ENCODE measurements around the gene WLS. TPM values are rescaled to one million over a fixed set of nuclear protein-coding genes. Genes with fewer than 3 reads are reported as not detected.

WLS gene
- total RNA-seq, 1 donor from 2014 or later = not detected

DNA sequence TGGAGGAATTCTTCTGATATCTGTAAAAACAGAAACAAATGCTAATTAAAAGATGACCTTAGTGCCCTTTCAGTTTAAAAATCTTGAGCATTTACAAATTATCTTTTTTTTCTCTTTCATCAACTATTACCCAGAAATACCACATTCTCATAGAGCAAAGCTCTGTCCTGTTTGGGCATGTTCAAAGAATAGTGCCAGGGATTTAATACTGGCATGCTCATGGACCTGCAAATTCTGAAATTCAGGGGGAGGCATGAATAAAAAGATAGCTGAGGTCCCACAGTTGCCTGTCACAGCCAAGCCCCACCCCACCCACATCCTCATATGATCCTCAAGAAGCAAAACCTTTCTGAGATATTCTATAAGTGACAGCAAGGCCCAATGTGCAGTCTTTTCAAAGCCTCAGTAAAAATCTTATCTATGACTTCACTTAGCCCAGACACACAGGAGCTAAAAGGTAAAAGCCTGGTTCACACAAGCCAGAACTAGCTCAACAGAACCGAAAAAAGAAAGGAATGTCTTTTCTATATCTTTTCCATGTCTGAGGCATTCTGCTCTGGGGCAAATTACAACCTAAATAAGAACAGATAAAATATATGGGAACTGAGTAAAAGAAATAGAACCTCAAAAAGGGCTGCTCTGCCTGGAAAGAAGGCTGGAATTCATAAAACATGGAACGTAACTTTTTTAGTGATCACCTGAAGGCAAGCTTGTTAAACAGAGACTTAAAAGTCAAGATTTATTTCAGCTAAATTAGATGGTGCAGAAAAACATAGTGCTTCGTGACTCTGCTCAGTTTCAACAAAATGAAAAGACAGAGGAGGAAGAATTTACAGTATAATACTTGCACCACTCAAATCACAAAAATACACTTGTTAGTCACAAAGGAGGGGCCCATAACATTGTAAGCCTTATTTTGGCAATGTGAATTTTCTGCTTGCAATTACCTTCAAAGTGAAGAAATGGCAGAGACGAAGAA is 11.0 kb downstream of the WLS start:
- Mint-ChIP-seq H3K27ac (no peak overlapping the region), H3K36me3 (ENCODE audit: low read depth) (no peaks in the 10 kb centered on the region), H3K27me3 (ENCODE audit: low read depth) (peaks cover 7% of the 10 kb centered on the region), H3K4me3 (ENCODE audit: low read depth) (no peak overlapping the region), H3K9me3 (no peaks in the 10 kb centered on the region), H3K4me1 (ENCODE audit: low read depth) (peaks cover 4% of the 10 kb centered on the region)
- DNase-seq (ENCODE audit: low spot score) = no peak
- intact Hi-C loops (cut with micrococcal nuclease) = no loop called here

DNA sequence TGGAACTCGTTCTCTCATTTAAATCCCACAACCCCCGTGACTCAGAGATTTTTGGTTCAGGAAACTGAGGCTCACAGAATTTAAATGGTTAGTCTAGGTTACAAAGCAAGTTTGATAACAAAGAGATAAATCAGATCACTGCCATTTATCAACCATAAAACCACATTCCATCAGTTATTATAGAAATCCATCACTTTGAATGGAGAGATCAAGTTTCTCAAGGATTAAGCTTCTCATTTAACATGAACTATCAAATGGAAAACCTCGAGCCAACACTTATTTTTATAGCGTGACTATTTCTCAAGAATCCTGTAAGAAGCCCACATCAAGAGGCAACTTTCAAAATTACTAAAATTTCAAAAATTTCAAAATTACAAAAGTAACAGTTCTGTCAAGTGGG is 11.9 kb downstream of the WLS start:
- Mint-ChIP-seq H3K27me3 (ENCODE audit: low read depth) (peaks cover 2% of the 10 kb centered on the region), H3K9me3 (no peaks in the 10 kb centered on the region), H3K27ac (no peak overlapping the region), H3K4me3 (ENCODE audit: low read depth) (no peak overlapping the region), H3K4me1 (ENCODE audit: low read depth) (peaks cover 4% of the 10 kb centered on the region), H3K36me3 (ENCODE audit: low read depth) (no peaks in the 10 kb centered on the region)
- intact Hi-C loops (cut with micrococcal nuclease) = no loop called here
- DNase-seq (ENCODE audit: low spot score) = no peak

DNA sequence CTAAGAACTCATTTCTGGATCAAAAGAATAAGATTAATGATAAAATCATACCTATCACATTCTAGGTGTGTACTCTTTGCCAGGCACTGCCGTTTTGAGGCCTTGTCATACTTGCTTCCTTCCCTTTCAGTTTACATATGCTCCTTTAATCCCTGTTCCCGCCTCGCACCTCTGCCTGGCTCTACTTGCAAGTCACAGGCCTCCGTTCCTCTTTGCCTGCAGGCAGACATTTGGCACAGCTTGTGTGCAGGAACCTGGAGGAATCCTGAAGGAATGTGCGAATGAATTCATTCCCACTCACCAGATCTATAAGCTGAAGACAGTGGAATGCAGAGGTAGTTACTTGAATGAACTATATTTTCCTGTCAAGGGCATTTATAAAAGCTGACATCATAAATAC is 13.8 kb downstream of the WLS start:
- intact Hi-C loops (cut with micrococcal nuclease) = no loop called here
- H3K9me3 Mint-ChIP-seq = no peaks in the 10 kb centered on the region
- no peaks in the 10 kb centered on the region for H3K36me3 Mint-ChIP-seq (ENCODE audit: low read depth)
- H3K4me1 Mint-ChIP-seq (ENCODE audit: low read depth) = peaks cover 4% of the 10 kb centered on the region
- no peak overlapping the region for H3K27ac Mint-ChIP-seq
- H3K27me3 Mint-ChIP-seq (ENCODE audit: low read depth) = peaks cover 2% of the 10 kb centered on the region
- no peak overlapping the region for H3K4me3 Mint-ChIP-seq (ENCODE audit: low read depth)
- DNase-seq (ENCODE audit: low spot score) = no peak

GRCh38 chr1:68217618-68218017 is 14.7 kb downstream of the WLS start:
- Mint-ChIP-seq H3K9me3 (no peaks in the 10 kb centered on the region), H3K4me1 (ENCODE audit: low read depth) (peaks cover 4% of the 10 kb centered on the region), H3K36me3 (ENCODE audit: low read depth) (no peaks in the 10 kb centered on the region), H3K4me3 (ENCODE audit: low read depth) (no peak overlapping the region), H3K27ac (no peak overlapping the region), H3K27me3 (ENCODE audit: low read depth) (peaks cover 2% of the 10 kb centered on the region)
- intact Hi-C loops (cut with micrococcal nuclease) = no loop called here
- DNase-seq (ENCODE audit: low spot score) = no peak

GRCh38 chr1:68217060-68217554 is 15.2 kb downstream of the WLS start:
- no peak overlapping the region for H3K27ac Mint-ChIP-seq
- H3K36me3 Mint-ChIP-seq (ENCODE audit: low read depth) = no peaks in the 10 kb centered on the region
- no peak for DNase-seq (ENCODE audit: low spot score)
- no peaks in the 10 kb centered on the region for H3K9me3 Mint-ChIP-seq
- H3K4me3 Mint-ChIP-seq (ENCODE audit: low read depth) = no peak overlapping the region
- H3K4me1 Mint-ChIP-seq (ENCODE audit: low read depth) = peaks cover 4% of the 10 kb centered on the region
- peaks cover 2% of the 10 kb centered on the region for H3K27me3 Mint-ChIP-seq (ENCODE audit: low read depth)
- intact Hi-C loops (cut with micrococcal nuclease) = no loop called here

DNA sequence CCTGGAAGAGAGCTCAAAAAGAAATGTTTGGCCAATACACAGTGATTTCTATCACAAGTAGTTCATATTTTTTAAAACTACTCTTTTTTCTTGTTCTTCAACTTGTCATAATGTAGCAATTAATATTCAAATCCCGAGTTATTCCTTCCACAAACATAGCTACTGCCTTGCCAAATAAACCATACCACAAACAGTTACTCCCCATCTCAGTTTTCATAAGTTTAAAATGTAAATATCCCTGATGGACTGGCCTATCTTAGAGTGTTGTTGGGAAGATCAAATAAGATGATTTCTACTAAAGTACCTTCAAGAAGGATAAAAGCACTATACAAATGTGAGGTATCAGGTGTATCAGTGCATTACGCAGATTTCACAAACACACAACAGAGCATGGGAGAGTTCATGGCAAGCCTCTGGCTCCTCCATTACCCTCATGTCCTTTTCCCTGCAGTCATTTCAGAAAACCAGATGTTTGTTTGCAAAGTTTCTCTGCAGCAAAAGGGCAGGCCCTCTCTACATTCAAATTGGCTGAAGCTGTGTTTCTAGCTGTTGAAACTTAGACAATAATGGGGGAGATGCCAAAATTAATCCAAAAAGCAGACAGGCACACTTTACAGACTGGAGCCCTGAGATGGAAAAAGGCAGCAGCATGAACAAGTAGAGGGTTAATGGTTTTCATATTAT is 16.1 kb downstream of the WLS start:
- no peaks in the 10 kb centered on the region for H3K36me3 Mint-ChIP-seq (ENCODE audit: low read depth)
- H3K4me1 Mint-ChIP-seq (ENCODE audit: low read depth) = peaks cover 4% of the 10 kb centered on the region
- no peak overlapping the region for H3K27ac Mint-ChIP-seq
- no peak overlapping the region for H3K4me3 Mint-ChIP-seq (ENCODE audit: low read depth)
- peaks cover 4% of the 10 kb centered on the region for H3K27me3 Mint-ChIP-seq (ENCODE audit: low read depth)
- H3K9me3 Mint-ChIP-seq = no peaks in the 10 kb centered on the region
- intact Hi-C loops (cut with micrococcal nuclease) = no loop called here
- DNase-seq (ENCODE audit: low spot score) = no peak

DNA sequence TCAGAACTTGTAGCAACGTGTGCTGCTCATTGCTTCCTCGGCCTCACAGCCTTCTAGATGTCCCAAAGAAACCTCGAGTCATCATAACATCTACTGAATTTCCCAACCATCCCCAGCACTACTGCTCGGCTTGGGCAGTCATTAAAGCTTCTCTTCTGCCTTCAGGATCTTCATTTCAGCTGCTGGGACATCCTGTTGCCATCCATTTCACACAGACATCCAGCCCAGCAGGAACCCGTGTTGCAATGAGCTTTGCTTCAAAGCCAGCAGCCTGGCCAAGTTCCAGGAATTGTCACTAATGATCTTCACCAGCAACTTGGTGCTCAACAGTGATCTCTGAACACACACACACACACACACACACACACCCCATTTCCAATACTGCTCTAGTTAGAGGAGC is 18.5 kb downstream of the WLS start:
- no peaks in the 10 kb centered on the region for H3K9me3 Mint-ChIP-seq
- H3K4me1 Mint-ChIP-seq (ENCODE audit: low read depth) = no peaks in the 10 kb centered on the region
- H3K36me3 Mint-ChIP-seq (ENCODE audit: low read depth) = no peaks in the 10 kb centered on the region
- peaks cover 6% of the 10 kb centered on the region for H3K27me3 Mint-ChIP-seq (ENCODE audit: low read depth)
- no peak overlapping the region for H3K4me3 Mint-ChIP-seq (ENCODE audit: low read depth)
- no peak overlapping the region for H3K27ac Mint-ChIP-seq
- intact Hi-C loops (cut with micrococcal nuclease) = no loop called here
- no peak for DNase-seq (ENCODE audit: low spot score)

- intact Hi-C loops (cut with micrococcal nuclease) = no loop called here
- H3K4me1 Mint-ChIP-seq (ENCODE audit: low read depth) = no peaks in the 10 kb centered on the region
- H3K4me3 Mint-ChIP-seq (ENCODE audit: low read depth) = no peak overlapping the region
- H3K27ac Mint-ChIP-seq = no peak overlapping the region
- H3K27me3 Mint-ChIP-seq (ENCODE audit: low read depth) = peaks cover 6% of the 10 kb centered on the region
- no peak for DNase-seq (ENCODE audit: low spot score)
- H3K9me3 Mint-ChIP-seq = no peaks in the 10 kb centered on the region
- no peaks in the 10 kb centered on the region for H3K36me3 Mint-ChIP-seq (ENCODE audit: low read depth)
Measured at GRCh38 chr1:68211761-68212380, 20.5 kb downstream of the WLS start.

DNA sequence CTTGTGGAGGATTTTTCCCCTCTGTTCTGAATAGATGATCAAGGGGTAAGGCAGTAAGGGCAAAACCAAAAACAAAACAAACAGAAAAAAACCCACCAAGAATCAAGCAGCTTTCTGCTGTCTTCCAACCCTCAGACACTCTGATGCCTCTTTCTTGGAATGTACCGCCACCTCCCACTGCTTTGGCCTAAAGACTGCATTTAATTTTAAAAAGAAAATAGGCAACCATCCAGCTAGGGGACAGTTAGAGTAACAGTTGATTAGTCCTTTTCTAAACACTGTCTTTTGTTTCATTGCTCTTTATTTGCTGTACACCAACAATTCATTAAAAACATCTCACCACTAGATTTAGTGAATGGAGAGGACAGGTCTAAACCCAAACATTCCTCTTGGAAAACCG is 21.5 kb downstream of the WLS start:
- Mint-ChIP-seq H3K27me3 (ENCODE audit: low read depth) (peaks cover 7% of the 10 kb centered on the region), H3K27ac (no peak overlapping the region), H3K4me3 (ENCODE audit: low read depth) (no peak overlapping the region), H3K36me3 (ENCODE audit: low read depth) (no peaks in the 10 kb centered on the region), H3K9me3 (no peaks in the 10 kb centered on the region), H3K4me1 (ENCODE audit: low read depth) (no peaks in the 10 kb centered on the region)
- intact Hi-C loops (cut with micrococcal nuclease) = no loop called here
- DNase-seq (ENCODE audit: low spot score) = no peak

DNA sequence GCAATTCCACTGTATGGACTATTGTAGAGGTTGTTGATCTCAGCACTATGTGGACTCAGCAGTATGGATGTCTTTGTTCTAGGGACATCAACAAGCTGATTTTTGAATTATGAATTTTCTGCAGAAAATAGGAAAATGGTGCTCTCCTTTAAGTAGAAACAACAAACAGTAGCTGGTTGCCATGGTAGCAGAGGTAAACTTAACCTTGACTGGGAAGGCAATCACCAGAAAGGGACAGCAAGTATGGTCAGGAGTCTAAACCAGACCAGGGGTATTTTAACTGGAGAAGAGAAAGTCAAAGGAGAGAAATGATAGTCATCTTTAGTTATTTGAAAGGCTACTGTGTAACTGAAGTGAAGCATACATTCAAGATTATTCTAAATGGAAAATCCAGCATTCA is 22.3 kb downstream of the WLS start:
- H3K4me1 Mint-ChIP-seq (ENCODE audit: low read depth) = no peaks in the 10 kb centered on the region
- no peaks in the 10 kb centered on the region for H3K36me3 Mint-ChIP-seq (ENCODE audit: low read depth)
- DNase-seq (ENCODE audit: low spot score) = no peak
- no peak overlapping the region for H3K4me3 Mint-ChIP-seq (ENCODE audit: low read depth)
- peaks cover 7% of the 10 kb centered on the region for H3K27me3 Mint-ChIP-seq (ENCODE audit: low read depth)
- no peaks in the 10 kb centered on the region for H3K9me3 Mint-ChIP-seq
- intact Hi-C loops (cut with micrococcal nuclease) = no loop called here
- no peak overlapping the region for H3K27ac Mint-ChIP-seq

DNA sequence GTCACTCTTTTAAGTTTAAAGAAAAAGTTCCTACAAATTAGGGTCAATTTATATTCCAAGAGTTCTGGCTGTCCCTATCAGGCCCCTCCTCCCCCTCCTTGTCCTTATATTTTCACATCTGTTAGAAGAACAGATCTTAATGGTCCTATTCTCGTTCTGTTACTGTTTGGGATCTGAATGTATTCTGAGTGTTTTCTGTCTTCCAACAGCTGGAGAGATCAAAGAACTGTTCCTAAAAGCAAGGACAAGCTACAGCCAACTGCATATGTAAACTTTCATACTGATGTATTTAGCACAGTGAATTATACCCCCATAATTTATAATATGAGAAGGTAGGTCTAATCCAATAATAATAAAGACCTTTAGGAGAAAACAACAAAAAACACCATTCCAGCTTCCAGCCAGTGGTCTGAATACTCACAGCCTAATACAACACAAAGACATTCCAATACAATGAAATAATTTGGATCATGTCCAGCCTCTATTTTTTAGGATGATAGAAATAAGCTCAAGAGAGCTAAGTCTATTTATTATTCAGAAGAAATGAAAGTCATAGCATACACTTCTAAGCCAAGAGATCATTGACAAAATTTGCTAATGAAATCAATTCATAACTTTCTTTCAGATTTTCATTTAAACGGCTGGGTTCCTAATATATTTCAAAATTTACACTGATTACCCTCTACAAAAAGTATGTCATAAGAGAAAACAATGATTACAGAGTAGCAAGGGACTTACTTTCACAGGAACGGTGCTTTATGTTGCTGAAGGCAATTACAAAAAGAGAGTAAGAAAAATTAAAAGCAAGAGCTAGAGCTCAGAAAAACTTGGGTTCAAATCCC is 25.3 kb downstream of the WLS start:
- Mint-ChIP-seq H3K4me1 (ENCODE audit: low read depth) (no peaks in the 10 kb centered on the region), H3K27me3 (ENCODE audit: low read depth) (peaks cover 7% of the 10 kb centered on the region), H3K4me3 (ENCODE audit: low read depth) (no peak overlapping the region), H3K27ac (no peak overlapping the region), H3K36me3 (ENCODE audit: low read depth) (no peaks in the 10 kb centered on the region), H3K9me3 (no peaks in the 10 kb centered on the region)
- intact Hi-C loops (cut with micrococcal nuclease) = no loop called here
- DNase-seq (ENCODE audit: low spot score) = no peak

DNA sequence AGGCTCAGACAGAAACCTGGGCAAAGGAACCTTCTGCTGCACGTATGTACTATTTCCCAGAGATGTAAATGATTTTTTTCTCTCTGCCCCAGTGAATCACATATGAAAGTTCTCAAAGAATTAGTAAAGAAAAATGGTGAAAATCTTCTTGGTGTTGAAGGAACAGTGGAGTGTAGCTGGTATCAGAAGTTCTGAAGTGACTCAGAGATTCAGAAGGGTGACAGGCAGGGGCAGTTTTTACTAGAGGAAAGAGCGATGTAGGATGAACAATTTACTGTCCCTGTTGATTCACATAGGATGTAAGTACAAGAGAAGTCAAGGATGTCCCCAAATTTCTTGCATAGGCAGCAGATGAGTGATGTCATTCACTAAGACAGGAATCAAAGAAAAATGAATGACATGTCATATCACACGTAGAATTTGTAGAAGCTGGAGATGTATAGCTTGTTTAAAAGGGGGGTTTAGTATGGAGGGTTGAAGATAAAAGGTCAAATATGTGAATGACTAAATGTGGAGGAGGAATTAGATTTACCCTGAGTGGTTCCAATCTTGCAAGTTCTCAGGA is 26.4 kb downstream of the WLS start:
- Mint-ChIP-seq H3K4me3 (ENCODE audit: low read depth) (no peak overlapping the region), H3K27ac (no peak overlapping the region), H3K4me1 (ENCODE audit: low read depth) (no peaks in the 10 kb centered on the region), H3K27me3 (ENCODE audit: low read depth) (peaks cover 6% of the 10 kb centered on the region), H3K9me3 (no peaks in the 10 kb centered on the region), H3K36me3 (ENCODE audit: low read depth) (no peaks in the 10 kb centered on the region)
- intact Hi-C loops (cut with micrococcal nuclease) = no loop called here
- no peak for DNase-seq (ENCODE audit: low spot score)

Data from activated T-helper 2 cell treated with anti-CD3 and anti-CD28 coated beads, Interferon-gamma antibody, Interleukin-2, Interleukin-4, amounts not matched to agents 10 μg/mL and 5 μg/mL and 100 μg/mL, durations not matched to agents 14 hours and 24 hours and 36 hours (primary cell).